Mucosa of descending colon (tissue), 3 donors: ENCODE results near the gene FIS1. TPM values are rescaled to one million over a fixed set of nuclear protein-coding genes. Genes with fewer than 3 reads are reported as not detected.
"Not testable (repeated sequence)": the region's sequence is repeated elsewhere in the genome, so short reads cannot be mapped to it uniquely, and the experiment has no call there.

Source experiments
- ATAC-seq: fragments of 200-7000 bp; cut with Tn5 transposase; one replicate; pipeline ENCODE4 v1.9.1; 2020; ENCODE audit warnings: mild to moderate bottlenecking, moderate library complexity
- DNase-seq, 3 donors: peaks; one replicate each; pipeline ENCODE4 v3.0.0-alpha.2; 2020
- H3K36me3 ChIP-seq: fragments of 200-600 bp; one replicate; pipeline ENCODE4 v1.8.0; 2021; ENCODE audit warnings: low read depth, mild to moderate bottlenecking
- H3K4me1 ChIP-seq: fragments of 200-600 bp; one replicate; pipeline ENCODE4 v1.8.0; 2021; ENCODE audit warnings: low read depth, mild to moderate bottlenecking
- H3K4me3 ChIP-seq: fragments of 200-600 bp; one replicate; pipeline ENCODE4 v1.8.0; 2021; ENCODE audit warnings: mild to moderate bottlenecking
- H3K9me3 ChIP-seq: fragments of 200-600 bp; one replicate; pipeline ENCODE4 v1.8.0; 2021; ENCODE audit warnings: mild to moderate bottlenecking
- CTCF ChIP-seq: fragments of 200-600 bp; IDR thresholded peaks from one replicate; pipeline ENCODE4 v1.8.0; 2022; ENCODE audit warnings: antibody characterized with exemption, mild to moderate bottlenecking
- intact Hi-C, 2 donors: fragments of 100-400 bp; cut with DNase I in 1 of 2; cut with micrococcal nuclease in 1 of 2; formaldehyde crosslinking; loops; one replicate each; pipeline versions ENCODE4 v1.11.0 to v1.11.1; 2022; cut with DNase I, micrococcal nuclease
- total RNA-seq, 3 donors: library from RNA; stranded (reverse); fragmentation: NEBNext Ultra II Directional in 2 of 3; extraction: Animal tissue kit (Norgen Biotek cat#: 25700) in 2 of 3; gene quantifications; one replicate each; pipeline versions ENCODE4 v1.2.1 to v1.2.4, GENCODE V29; 2021 to 2023
- donor health status: DM: no; HTN: no; CAD: no; lungs with moderate emphysema.
- donor health status: DM: no; HTN: no; CAD: no.
- donor health status: DM: no; HTN: yes; CAD: no.

The FIS1 gene
- total RNA-seq, 3 donors from 2014 or later = 131 to 168 (median 134) TPM

- Histone ChIP-seq H3K9me3 (no peaks in the 10 kb centered on the region), H3K4me1 (no peaks in the 10 kb centered on the region), H3K36me3 (peaks cover 5% of the 10 kb centered on the region), H3K4me3 (no peak overlapping the region)
- DNase-seq (no peak), ATAC-seq (no peak)
- intact Hi-C loops = no loop called here
- no peak for TF ChIP-seq CTCF
Measured at GRCh38 chr7:101207459-101207858, 37.4 kb downstream of the FIS1 start.

- H3K4me3 ChIP-seq = no peak overlapping the region
- H3K9me3 ChIP-seq = no peaks in the 10 kb centered on the region
- ATAC-seq (no peak), DNase-seq (no peak)
- peaks cover 5% of the 10 kb centered on the region for H3K36me3 ChIP-seq
- peaks cover 5% of the 10 kb centered on the region for H3K4me1 ChIP-seq
- intact Hi-C loops = no loop called here
- TF ChIP-seq CTCF = no peak
Measured at GRCh38 chr7:101206665-101207042, 38.2 kb downstream of the FIS1 start.

DNA sequence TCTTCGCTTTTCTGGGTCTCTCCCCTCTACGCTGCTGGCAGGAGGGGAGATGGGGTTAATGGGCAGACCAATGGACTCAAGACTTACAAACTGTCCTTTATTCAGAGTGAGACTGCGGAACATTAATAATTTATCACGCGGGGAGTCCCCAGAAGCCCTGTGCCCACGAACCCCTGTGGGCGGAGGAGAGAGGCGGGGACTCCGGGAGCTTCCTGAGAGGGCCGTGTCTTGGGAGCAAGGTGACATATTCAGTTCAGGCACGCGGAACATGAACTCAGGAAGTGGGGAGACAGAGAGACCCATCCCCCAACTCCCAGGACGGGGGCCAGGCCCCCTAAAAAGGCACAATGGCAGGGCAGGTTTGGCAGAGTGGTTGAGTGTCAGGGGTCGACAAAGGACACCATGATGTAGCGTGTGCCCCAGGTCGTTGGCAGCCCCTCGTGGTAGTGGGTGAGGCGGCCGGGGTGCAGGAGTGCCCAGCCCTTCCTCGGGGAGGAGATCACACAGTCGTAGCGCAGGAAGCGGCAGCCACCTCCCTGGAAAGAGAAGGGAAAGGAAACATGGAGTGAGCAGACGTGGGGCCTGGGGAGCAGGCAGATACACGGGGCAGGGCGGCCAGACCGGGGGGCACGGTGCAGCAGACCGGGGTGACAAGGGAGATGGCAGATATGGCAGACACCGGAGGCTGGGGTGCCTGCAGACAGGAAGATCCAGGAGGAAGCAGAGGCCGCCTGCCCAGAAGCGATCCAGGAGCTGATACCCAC is 38.8 kb downstream of the FIS1 start:
- Histone ChIP-seq H3K9me3 (no peaks in the 10 kb centered on the region), H3K4me3 (no peak overlapping the region), H3K4me1 (peaks cover 7% of the 10 kb centered on the region), H3K36me3 (peaks cover 5% of the 10 kb centered on the region)
- no peak for ATAC-seq
- no peak for TF ChIP-seq CTCF
- DNase-seq = no peak
- intact Hi-C loops = no loop called here

DNA sequence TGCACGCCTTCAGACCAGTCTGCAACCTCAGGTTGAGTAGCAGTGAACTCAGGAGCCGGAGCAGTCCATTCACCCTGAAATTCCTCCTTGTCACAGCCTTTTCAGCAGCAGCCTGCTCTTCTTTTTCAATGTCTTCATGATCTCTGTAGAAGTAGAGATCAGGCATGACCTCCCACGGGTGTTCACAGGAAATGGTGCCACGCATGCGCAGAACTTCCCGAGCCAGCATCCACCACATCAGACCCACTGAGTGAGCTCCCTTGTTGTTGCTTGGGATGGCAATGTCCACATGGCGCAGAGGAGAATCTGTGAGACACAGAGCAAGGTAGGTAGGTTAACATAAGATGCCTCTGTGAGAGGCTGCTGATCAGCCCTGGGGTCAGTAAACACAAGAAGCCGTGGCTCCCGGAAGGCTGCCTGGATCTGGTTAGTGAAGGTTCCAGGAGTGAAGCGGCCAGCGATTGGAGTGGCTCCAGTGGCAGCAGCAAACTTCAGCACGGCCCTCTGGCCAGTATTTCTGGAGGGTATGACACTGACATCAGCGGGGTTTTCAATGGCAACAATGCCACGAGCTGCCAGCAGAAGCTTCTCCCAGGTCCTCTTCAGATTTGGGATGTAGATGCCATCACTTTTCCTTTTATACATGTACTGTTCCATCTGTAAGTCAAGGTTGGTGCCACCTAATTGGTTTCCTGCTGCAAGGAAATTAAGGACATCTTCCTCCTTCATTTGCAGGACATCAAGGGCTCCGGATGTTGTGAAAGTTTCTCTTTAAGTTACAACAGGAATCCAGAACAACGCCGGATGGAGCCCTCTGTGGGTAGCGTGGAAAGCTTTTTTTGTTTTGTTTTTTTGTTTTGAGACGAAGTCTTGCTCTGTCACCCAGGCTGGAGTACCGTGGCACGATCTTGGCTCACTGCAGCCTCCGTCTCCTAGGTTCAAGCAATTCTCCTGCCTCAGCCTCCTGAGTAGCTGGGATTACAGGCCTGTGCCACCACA is 40.8 kb downstream of the FIS1 start:
- H3K36me3 ChIP-seq, H3K4me1 ChIP-seq, H3K4me3 ChIP-seq, ATAC-seq, intact Hi-C loops, H3K9me3 ChIP-seq, DNase-seq: not testable (repeated sequence)

DNA sequence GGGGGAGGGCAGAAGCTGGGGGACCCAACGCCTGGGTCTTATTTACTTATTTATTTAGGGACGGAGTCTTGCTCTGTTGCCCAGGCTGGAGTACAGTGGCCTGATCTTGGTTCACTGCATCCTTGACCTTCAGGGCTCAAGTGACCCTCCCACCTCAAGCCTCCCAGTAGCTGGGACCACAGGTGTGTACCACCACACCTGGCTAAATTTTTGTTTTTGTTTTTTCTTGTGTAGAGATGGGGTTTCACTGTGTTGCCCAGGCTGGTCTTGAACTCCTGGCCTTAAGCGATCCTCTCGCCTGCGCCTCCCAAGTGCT is 42.3 kb downstream of the FIS1 start:
- no peak for TF ChIP-seq CTCF
- intact Hi-C loops = no loop called here
- no peaks in the 10 kb centered on the region for H3K36me3 ChIP-seq
- DNase-seq = no peak
- H3K4me1 ChIP-seq = peaks cover 9% of the 10 kb centered on the region
- H3K9me3 ChIP-seq = no peaks in the 10 kb centered on the region
- H3K4me3 ChIP-seq = no peak overlapping the region
- no peak for ATAC-seq
